ENCODE data around the gene TBC1D30. TPM values are rescaled to one million over a fixed set of nuclear protein-coding genes. Genes with fewer than 3 reads are reported as not detected.
"Not testable (repeated sequence)": the region's sequence is repeated elsewhere in the genome, so short reads cannot be mapped to it uniquely, and the experiment has no call there.

TBC1D30 gene, protein sequence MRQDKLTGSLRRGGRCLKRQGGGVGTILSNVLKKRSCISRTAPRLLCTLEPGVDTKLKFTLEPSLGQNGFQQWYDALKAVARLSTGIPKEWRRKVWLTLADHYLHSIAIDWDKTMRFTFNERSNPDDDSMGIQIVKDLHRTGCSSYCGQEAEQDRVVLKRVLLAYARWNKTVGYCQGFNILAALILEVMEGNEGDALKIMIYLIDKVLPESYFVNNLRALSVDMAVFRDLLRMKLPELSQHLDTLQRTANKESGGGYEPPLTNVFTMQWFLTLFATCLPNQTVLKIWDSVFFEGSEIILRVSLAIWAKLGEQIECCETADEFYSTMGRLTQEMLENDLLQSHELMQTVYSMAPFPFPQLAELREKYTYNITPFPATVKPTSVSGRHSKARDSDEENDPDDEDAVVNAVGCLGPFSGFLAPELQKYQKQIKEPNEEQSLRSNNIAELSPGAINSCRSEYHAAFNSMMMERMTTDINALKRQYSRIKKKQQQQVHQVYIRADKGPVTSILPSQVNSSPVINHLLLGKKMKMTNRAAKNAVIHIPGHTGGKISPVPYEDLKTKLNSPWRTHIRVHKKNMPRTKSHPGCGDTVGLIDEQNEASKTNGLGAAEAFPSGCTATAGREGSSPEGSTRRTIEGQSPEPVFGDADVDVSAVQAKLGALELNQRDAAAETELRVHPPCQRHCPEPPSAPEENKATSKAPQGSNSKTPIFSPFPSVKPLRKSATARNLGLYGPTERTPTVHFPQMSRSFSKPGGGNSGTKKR
- 1 to 10 TPM; 1.7 TPM for total RNA-seq
- polyA plus RNA-seq: not detected

DNA sequence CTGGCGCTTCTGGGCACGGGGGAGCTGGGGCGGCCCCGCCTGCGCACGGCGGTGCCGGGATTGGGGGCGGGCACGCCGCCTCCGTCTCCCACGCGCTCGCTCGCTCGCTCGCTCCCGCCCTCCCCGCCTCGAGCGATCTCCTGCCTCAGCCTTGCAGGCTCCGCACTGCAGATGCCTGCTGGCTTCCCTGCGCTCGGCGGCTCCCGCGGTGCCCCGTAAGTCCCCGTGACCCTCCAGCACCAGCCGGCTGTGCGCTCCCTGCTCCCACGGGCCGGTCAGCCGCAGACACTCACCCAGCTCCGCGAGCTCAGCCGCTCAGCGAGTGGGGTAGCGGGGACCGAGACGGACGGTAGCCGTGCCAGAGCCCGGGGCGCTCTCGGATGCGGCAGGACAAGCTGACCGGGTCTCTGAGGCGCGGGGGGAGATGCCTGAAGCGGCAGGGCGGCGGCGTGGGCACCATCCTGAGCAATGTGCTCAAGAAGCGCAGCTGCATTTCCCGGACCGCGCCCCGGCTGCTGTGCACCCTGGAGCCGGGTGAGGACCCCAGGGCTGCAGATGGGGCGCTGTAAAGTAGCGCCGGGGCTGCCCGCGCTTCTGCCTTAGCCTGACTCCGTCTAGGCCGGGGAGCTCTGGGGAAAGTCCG lies at the start of gene TBC1D30:
TBC1D30 (plus strand) TSS at position 148 of the 643 bp plus-strand sequence; CDS start at position 381, 233 bp downstream.
- ChIA-PET CTCF (interaction anchor here (2.2 kb wide), 1 partner anchor 28 kb away, joined by 6 read pairs; no protein-coding TSS in a partner anchor), POLR2A (no interaction called here)
- Histone ChIP-seq H3K4me3 (ENCODE audit: low read length) (peak within 1 kb of the TSS; percentile 32), H3K27ac (ENCODE audit: low read depth, low read length) (no peak within 1 kb of the TSS), H3K9me3 (ENCODE audit: low read length) (no peaks in the 10 kb centered on the region), H3K27me3 (ENCODE audit: insufficient read depth, low read length, poor library complexity, severe bottlenecking) (peaks cover 36% of the 10 kb centered on the region), H3K4me1 (ENCODE audit: insufficient read depth, low read length) (peaks cover 15% of the 10 kb centered on the region), H3K36me3 (ENCODE audit: insufficient read depth, low read length) (no peaks in the 10 kb centered on the region)
- H3K4me3 Mint-ChIP-seq: peak within 1 kb of the TSS; percentile 60 to 79 (median 76)
- no peak for DNase-seq
- no peaks in the 10 kb centered on the region for H3K36me3 Mint-ChIP-seq
- peaks cover 47 to 76% of the 10 kb centered on the region in 2 donors for H3K27me3 Mint-ChIP-seq
- peaks cover 0 to 3% (median 2%) of the 10 kb centered on the region in 5 donors for H3K9me3 Mint-ChIP-seq
- peaks cover 17 to 25% (median 20%) of the 10 kb centered on the region in 3 donors for H3K4me1 Mint-ChIP-seq
- peak within 1 kb of the TSS in 1 of 8 donors; percentile 30 for H3K27ac Mint-ChIP-seq

DNA sequence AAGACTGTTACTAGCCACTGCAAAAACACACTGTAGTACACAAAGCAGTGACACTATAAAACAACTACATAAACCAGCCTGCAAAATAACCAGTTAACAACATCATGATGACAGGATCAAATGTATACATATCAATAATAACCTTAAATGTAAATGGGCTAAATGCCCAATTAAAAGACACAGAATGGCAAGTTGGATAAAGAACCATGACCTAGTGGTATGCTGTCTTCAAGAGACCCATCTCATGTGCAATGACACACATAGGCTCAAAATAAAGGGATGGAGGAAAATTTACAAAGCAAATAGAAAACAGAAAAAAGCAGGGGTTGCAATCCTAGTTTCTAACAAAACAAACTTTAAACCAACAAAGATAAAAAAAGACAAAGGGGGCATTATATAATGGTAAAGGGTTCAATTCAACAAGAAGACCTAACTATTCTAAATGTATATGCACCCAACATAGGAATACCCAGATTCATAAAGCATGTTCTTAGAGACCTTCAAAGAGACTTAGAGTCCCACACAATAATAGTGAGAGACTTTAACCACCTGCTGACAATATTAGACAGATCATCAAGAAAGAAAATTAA lies 49.2 kb upstream of the TBC1D30 start:
- H3K27ac ChIP-seq (ENCODE audit: low read depth, low read length): not testable (repeated sequence)

DNA sequence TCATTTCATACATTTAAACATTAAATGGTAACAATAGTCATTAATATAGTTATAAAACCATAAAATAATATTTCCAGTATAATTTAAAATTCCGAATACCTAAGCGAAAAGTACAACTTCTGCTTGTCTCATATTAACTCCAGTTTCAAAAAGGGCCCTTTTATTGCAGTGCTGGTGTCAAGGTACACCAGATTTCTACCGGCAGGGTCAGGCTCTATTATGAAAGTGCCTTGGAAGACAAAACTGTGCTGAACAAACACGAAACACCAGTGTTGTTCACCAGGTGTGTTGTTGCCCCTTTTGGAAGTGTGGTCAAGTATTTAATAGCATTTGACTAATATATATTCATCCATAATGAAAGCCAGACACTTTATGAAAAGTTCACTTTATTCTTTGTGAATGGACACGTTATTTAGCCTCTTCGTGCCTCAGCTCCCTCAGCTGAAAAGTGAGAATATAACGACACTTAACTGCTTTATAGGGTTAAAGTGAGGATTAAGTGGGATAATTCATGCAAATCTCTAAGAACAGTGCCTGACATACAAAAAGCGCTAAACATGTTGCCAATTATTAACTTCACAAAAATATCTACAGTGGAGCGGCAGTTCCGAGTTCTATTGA lies 45.0 kb upstream of the TBC1D30 start:
- CTCF ChIA-PET: interaction anchor here (0.9 to 1.3 kb wide), 2 partner anchors 17 to 20 kb away, joined by 3 to 4 read pairs; partner anchors contain the start of gene GNS

More for the DNA sequence above, 49.2 kb upstream of the TBC1D30 start:
- H3K9me3 ChIP-seq (ENCODE audit: low read length); H3K4me3 ChIP-seq (ENCODE audit: low read length); POLR2A ChIA-PET; H3K4me1 Mint-ChIP-seq; DNase-seq; H3K27ac Mint-ChIP-seq; H3K4me3 Mint-ChIP-seq; CTCF ChIA-PET; H3K36me3 ChIP-seq (ENCODE audit: insufficient read depth, low read length); H3K4me1 ChIP-seq (ENCODE audit: insufficient read depth, low read length): not testable (repeated sequence)
- H3K27me3 ChIP-seq (ENCODE audit: insufficient read depth, low read length, poor library complexity, severe bottlenecking): peaks cover 14% of the 10 kb centered on the region
- H3K27me3 Mint-ChIP-seq: peaks cover 55 to 73% of the 10 kb centered on the region in 2 donors
- peaks cover 24 to 51% (median 46%) of the 10 kb centered on the region in 5 donors for H3K9me3 Mint-ChIP-seq
- H3K36me3 Mint-ChIP-seq: peaks cover 0 to 27% (median 5%) of the 10 kb centered on the region in 3 donors

DNA sequence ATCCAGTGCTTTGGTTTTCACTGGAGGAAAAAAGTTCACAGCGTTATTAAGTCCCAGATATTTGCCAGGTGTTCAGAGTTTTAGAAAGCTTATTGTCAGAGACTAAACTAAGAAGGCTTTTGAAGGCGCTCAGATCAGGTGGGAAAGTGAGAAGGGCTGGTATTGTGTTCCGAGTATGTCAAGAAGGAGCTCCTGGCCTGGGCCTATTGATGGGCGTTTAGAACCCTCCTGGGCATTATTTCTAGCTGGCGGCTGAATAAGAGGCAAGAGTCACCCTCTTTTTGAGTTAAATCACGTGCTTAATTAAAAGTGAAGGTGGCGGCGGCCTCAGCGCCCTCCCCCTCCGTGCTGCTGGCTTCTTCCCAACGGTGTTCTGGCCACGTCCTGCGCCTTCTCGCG lies 44.3 kb upstream of the TBC1D30 start:
- no peaks in the 10 kb centered on the region for H3K36me3 ChIP-seq (ENCODE audit: insufficient read depth, low read length)
- peaks cover 15 to 22% (median 20%) of the 10 kb centered on the region in 3 donors for H3K4me1 Mint-ChIP-seq
- H3K4me3 Mint-ChIP-seq: peak overlapping the region; percentile 63 to 85 (median 72)
- H3K27ac ChIP-seq (ENCODE audit: low read depth, low read length): no peak overlapping the region
- peaks cover 0 to 14% (median 5%) of the 10 kb centered on the region in 3 donors for H3K36me3 Mint-ChIP-seq
- peak overlapping the region in 1 of 8 donors; percentile 29 for H3K27ac Mint-ChIP-seq
- ChIA-PET POLR2A (no interaction called here), CTCF (interaction anchor here (0.9 to 1.3 kb wide), 2 partner anchors 16 to 20 kb away, joined by 3 to 4 read pairs; partner anchors contain the start of gene GNS)
- H3K4me3 ChIP-seq (ENCODE audit: low read length): peak overlapping the region; percentile 14
- H3K4me1 ChIP-seq (ENCODE audit: insufficient read depth, low read length): peaks cover 13% of the 10 kb centered on the region
- H3K9me3 Mint-ChIP-seq: peaks cover 15 to 29% (median 25%) of the 10 kb centered on the region in 5 donors
- H3K9me3 ChIP-seq (ENCODE audit: low read length): no peaks in the 10 kb centered on the region
- H3K27me3 ChIP-seq (ENCODE audit: insufficient read depth, low read length, poor library complexity, severe bottlenecking): peaks cover 51% of the 10 kb centered on the region
- H3K27me3 Mint-ChIP-seq: peaks cover 64 to 89% of the 10 kb centered on the region in 2 donors
- DNase-seq: no peak

More for the DNA sequence above, 45.0 kb upstream of the TBC1D30 start:
- Histone ChIP-seq H3K27me3 (ENCODE audit: insufficient read depth, low read length, poor library complexity, severe bottlenecking) (peaks cover 49% of the 10 kb centered on the region), H3K27ac (ENCODE audit: low read depth, low read length) (no peak overlapping the region), H3K36me3 (ENCODE audit: insufficient read depth, low read length) (no peaks in the 10 kb centered on the region), H3K4me3 (ENCODE audit: low read length) (no peak overlapping the region), H3K4me1 (ENCODE audit: insufficient read depth, low read length) (peaks cover 13% of the 10 kb centered on the region), H3K9me3 (ENCODE audit: low read length) (no peaks in the 10 kb centered on the region)
- Mint-ChIP-seq H3K4me1 (peaks cover 15 to 22% (median 20%) of the 10 kb centered on the region in 3 donors), H3K27me3 (peaks cover 64 to 86% of the 10 kb centered on the region in 2 donors), H3K9me3 (peaks cover 16 to 35% (median 30%) of the 10 kb centered on the region in 5 donors), H3K36me3 (peaks cover 0 to 14% (median 5%) of the 10 kb centered on the region in 3 donors), H3K27ac (no peak overlapping the region), H3K4me3 (peak overlapping the region in 6 of 7 donors; percentile 63 to 80 (median 72))
- POLR2A ChIA-PET: interaction anchor here (0.6 kb wide), 1 partner anchor 19 kb away, joined by 3 read pairs; no protein-coding TSS in a partner anchor
- DNase-seq: no peak

DNA sequence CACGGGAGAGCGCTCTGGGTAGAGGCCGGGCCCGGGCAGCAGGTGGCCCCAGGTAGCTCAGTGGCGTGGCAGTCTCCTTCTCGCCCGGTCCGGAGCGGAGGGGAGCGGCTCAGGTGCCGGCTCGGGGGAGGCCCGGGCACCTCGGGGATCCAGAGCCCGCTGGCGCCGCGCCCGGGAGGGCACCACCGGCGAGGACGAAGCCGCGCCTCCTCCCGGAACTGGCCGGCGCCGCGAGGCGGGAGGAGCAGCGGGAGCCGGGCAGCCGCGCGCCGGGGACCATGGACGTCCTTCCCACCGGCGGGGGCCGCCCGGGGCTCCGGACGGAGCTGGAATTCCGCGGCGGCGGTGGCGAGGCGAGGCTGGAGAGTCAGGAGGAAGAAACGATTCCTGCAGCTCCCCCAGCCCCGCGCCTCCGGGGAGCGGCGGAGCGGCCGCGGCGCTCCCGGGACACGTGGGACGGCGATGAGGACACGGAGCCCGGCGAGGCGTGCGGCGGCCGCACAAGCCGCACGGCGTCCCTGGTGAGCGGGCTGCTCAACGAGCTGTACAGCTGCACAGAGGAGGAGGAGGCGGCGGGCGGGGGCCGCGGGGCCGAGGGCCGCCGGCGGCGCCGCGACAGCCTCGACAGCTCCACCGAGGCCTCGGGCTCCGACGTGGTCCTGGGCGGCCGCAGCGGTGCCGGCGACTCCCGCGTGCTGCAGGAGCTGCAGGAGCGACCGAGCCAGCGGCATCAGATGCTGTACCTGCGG lies 43.7 kb upstream of the TBC1D30 start:
- DNase-seq: no peak
- Mint-ChIP-seq H3K4me1 (peaks cover 15 to 22% (median 20%) of the 10 kb centered on the region in 3 donors), H3K36me3 (peaks cover 0 to 12% (median 5%) of the 10 kb centered on the region in 3 donors), H3K27ac (peak overlapping the region in 1 of 8 donors; percentile 29), H3K4me3 (peak overlapping the region; percentile 71 to 88 (median 81)), H3K27me3 (peaks cover 66 to 88% of the 10 kb centered on the region in 2 donors), H3K9me3 (peaks cover 9 to 23% (median 20%) of the 10 kb centered on the region in 5 donors)
- H3K27me3 ChIP-seq (ENCODE audit: insufficient read depth, low read length, poor library complexity, severe bottlenecking): peaks cover 51% of the 10 kb centered on the region
- ChIA-PET CTCF (interaction anchor here (0.9 to 2.9 kb wide), 5 partner anchors 14 to 21 kb away, joined by 3 to 19 read pairs (median 4); partner anchors contain the start of gene GNS), POLR2A (interaction anchor here (0.7 kb wide), 1 partner anchor 37 kb away, joined by 3 read pairs; no protein-coding TSS in a partner anchor)
- peaks cover 13% of the 10 kb centered on the region for H3K4me1 ChIP-seq (ENCODE audit: insufficient read depth, low read length)
- H3K9me3 ChIP-seq (ENCODE audit: low read length): no peaks in the 10 kb centered on the region
- no peak overlapping the region for H3K27ac ChIP-seq (ENCODE audit: low read depth, low read length)
- no peaks in the 10 kb centered on the region for H3K36me3 ChIP-seq (ENCODE audit: insufficient read depth, low read length)
- peak overlapping the region; percentile 39 for H3K4me3 ChIP-seq (ENCODE audit: low read length)

DNA sequence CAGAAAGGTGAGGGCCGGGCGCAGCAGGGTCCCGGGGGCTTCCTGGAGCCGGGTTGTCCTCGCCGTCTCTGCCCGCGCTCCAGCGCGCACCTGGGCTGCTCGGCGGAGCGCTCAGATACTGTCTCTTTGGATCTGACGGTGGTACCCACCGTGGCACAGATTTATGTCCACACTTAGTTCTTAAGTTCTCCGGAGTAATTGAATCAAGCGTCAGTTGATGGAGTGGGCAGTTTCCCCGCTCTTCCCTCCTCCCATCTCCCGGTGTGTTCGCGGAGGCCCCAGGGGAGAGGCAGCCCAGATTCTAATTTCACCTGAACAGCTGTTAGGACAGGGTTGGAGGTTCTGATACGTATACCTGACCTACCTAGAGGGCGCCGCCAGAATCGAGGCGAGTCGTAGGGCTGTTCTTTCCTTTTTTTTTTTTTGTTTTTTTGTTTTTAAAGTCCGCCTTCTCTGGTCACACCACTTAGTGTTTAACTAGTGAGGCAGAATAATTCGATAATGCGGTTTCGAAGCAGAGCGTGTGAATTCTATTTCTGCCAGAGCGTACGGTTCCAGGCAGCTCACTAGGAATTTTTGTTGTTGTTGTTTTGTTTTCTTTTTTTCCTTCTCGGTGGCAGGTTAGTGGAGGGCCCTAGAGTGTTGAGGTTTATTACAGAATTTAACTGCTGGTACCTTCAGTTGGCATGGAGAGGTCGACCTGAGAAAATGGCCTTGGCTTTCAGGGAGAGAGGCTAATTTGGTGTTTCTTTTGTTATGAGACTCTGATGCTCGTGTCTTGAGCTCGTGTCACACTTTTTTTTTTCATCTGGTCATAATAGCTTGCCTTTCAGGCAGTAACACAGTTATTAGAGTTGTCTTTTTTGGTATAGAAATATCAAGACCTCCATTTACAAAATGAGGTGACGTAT lies 42.9 kb upstream of the TBC1D30 start:
- DNase-seq: no peak

More for the DNA sequence above, 42.9 kb upstream of the TBC1D30 start:
- Mint-ChIP-seq H3K4me1 (peaks cover 15 to 22% (median 20%) of the 10 kb centered on the region in 3 donors), H3K36me3 (peaks cover 0 to 4% (median 3%) of the 10 kb centered on the region in 3 donors), H3K27me3 (peaks cover 58 to 82% of the 10 kb centered on the region in 2 donors), H3K9me3 (peaks cover under 1 to 15% (median 12%) of the 10 kb centered on the region in 5 donors), H3K27ac (peak overlapping the region in 3 of 8 donors; percentile 1 to 48 (median 27)), H3K4me3 (peak overlapping the region; percentile 38 to 88 (median 84))
- Histone ChIP-seq H3K4me3 (ENCODE audit: low read length) (peak overlapping the region; percentile 39), H3K4me1 (ENCODE audit: insufficient read depth, low read length) (peaks cover 13% of the 10 kb centered on the region), H3K36me3 (ENCODE audit: insufficient read depth, low read length) (no peaks in the 10 kb centered on the region), H3K27me3 (ENCODE audit: insufficient read depth, low read length, poor library complexity, severe bottlenecking) (peaks cover 51% of the 10 kb centered on the region), H3K27ac (ENCODE audit: low read depth, low read length) (no peak overlapping the region), H3K9me3 (ENCODE audit: low read length) (no peaks in the 10 kb centered on the region)
- ChIA-PET POLR2A (interaction anchor here (0.7 kb wide), 1 partner anchor 36 kb away, joined by 3 read pairs; no protein-coding TSS in a partner anchor), CTCF (interaction anchor here (0.7 to 2.9 kb wide), 5 partner anchors 12 to 20 kb away, joined by 3 to 19 read pairs (median 4); no protein-coding TSS in a partner anchor)
